ENCODE measurements around the gene NOS1AP. TPM values are rescaled to one million over a fixed set of nuclear protein-coding genes. Genes with fewer than 3 reads are reported as not detected.
"Not testable (repeated sequence)": the region's sequence is repeated elsewhere in the genome, so short reads cannot be mapped to it uniquely, and the experiment has no call there.

Gene NOS1AP
- total RNA-seq, 1 donor from 2014 or later: 0.62 TPM

DNA sequence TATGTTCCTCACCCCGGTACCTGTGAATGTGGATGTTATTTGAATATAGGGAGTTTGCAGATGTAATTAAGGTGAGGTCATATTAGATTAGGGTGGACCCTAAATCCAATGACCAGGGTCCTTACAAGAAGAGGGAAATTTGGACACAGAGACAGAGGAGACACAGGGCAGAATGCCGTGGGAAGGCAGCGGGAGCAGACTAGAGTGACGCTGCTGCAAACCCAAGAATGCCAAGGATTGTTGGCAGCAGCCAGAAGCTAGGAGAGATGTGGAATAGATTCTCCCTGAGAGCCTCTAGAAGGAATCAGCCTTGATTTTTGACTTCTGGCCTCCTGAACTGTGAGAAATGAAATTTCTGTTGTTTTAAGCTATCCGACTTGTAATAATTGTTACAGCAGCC, 253.5 kb downstream of the NOS1AP start:
- DNase-seq (ENCODE audit: low read depth): peak; percentile 21

- peak; percentile 55 for DNase-seq (ENCODE audit: low read depth)
Observed at GRCh38 chr1:162324396-162324795, 254.9 kb downstream of the NOS1AP start.

DNA sequence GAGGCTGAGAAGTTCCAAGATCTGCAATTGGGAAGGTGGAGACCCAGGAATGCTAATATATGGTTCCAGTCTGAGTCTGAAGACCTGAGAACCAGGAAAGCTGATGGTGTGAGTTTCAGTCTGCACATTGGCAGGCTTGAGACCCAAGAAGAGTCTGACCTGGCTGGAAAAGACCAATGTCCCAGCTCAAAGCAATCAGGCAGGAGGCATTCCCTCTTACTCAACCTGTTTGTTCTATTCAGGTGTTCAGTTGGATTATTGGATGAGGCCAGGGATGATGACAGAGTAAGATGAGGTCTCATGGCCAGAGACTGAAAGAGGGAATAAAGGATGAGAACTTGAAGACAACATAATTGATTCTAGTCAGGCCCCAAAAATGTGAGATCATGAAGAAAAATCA, 257.1 kb downstream of the NOS1AP start:
- DNase-seq (ENCODE audit: low read depth): no peak

- DNase-seq (ENCODE audit: low read depth): no peak
Observed at GRCh38 chr1:162327144-162327787, 257.8 kb downstream of the NOS1AP start.

GRCh38 chr1:162327788-162328165, 258.3 kb downstream of the NOS1AP start:
- DNase-seq (ENCODE audit: low read depth): no peak

- no peak for DNase-seq (ENCODE audit: low read depth)
Observed at GRCh38 chr1:162328512-162328911, 259.0 kb downstream of the NOS1AP start.

DNA sequence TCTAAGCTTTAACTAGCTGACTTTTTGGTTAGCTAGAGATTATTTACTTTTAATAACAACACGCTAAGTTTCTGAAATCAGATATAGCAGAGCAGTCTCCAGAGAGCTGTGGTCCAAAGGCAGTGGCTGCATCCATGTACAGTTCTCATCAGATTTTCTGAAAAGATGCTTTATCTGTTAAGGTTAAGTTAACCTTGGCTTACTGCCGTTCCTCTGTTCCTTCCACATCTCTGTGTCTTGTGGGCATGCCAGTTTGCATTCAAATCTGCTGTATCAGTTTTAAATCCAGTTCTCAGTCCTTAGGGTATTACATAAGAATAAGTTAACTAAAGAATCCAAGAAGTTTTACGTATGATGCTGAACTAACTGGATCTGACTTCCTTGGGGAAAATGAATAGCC, 260.3 kb downstream of the NOS1AP start:
- no peak for DNase-seq (ENCODE audit: low read depth)

DNA sequence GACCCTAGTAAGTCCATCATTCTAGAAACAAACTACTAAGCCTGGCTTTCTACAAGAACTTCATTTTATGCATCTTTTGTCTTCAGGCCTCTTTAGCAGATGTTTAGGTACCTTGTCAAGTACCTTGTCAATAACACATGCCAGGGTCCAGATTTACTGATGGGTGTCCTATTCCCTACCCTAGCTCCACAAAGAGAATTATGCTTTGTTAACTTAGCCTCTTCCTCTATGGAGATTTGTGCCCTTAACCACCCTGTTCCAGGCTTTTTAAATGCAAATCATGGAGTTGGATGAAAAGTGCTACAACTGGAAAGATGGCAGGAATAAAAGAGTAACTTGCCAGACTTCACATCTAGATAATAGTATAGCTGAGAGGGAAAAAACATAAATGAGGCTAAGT, 264.5 kb downstream of the NOS1AP start:
- DNase-seq (ENCODE audit: low read depth): no peak

DNA sequence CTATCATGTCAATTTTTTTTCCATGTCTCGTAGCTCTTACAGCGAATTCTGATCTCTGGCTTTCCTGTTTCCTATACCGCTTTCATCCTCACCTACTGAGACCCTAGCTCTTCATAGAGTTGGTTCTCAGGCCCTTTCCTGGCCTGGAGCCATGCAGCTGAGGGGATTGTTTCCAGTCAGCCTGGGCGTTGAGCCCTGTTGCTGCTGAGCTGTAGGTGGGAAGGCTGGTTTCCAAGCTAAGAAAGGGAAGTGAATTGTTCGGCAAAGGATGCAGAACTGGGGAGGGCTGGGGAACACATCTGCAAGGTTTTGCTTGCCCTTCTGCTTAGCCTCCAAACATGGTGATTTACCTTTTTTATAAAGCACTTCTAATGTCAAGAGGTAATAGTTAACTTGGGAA, 265.6 kb downstream of the NOS1AP start:
- DNase-seq (ENCODE audit: low read depth): no peak

- no peak for DNase-seq (ENCODE audit: low read depth)
Observed at GRCh38 chr1:162336621-162337285, 267.3 kb downstream of the NOS1AP start.

- no peak for DNase-seq (ENCODE audit: low read depth)
Observed at GRCh38 chr1:162342452-162342983, 273.0 kb downstream of the NOS1AP start.

DNA sequence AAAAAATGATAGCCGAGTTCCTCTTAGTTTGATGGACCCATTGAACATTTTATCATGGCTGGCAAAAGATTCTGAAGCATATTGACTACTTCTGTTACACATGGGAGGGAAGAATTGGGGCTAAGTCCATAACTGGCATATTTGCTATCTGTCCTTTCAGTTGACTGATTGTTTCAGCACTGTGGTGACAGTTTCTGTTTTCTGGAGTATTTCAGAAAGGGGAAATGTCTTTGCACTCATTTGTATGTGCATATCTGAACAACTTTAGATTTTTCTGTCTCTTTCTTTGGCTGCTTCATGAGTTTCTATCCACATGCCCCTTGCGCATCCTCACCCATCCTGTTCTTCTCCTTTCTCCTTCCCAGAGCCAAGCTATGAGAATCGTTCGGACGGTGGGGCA, 274.0 kb downstream of the NOS1AP start:
- DNase-seq (ENCODE audit: low read depth): no peak

- DNase-seq (ENCODE audit: low read depth): no peak
Observed at GRCh38 chr1:162347281-162347680, 277.8 kb downstream of the NOS1AP start.

GRCh38 chr1:162349635-162350330, 280.3 kb downstream of the NOS1AP start:
- DNase-seq (ENCODE audit: low read depth): no peak

DNA sequence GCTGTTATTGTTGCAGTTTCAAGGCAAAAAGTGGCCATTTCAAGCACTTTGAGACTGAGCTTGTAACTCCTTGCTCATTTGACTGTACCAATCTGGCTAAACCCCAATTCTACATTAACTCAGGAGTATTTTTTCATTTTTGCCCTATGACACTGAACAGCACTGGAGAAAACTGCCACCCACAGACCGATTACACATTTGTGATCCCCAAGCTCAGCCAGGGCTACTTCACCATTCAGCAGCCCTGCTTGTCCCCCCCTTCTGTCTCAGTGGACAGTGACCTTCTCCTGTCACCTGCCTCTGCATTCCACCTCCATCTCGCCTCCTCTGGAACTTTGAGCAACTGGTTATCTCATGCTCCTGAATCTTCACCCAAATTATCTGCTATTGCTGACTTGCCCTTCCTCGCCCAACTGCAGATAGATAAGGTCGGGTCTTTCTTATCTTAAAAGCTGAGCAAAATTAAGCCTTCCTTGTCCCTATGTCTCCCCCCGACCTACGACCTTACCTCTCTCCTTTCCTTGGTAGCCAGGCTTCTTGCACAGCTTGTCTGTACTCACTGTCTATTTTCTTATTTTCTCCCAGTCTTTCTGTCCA, 281.9 kb downstream of the NOS1AP start:
- DNase-seq (ENCODE audit: low read depth): no peak

- DNase-seq (ENCODE audit: low read depth): not testable (repeated sequence)
Observed at GRCh38 chr1:162351874-162352273, 282.4 kb downstream of the NOS1AP start.

DNA sequence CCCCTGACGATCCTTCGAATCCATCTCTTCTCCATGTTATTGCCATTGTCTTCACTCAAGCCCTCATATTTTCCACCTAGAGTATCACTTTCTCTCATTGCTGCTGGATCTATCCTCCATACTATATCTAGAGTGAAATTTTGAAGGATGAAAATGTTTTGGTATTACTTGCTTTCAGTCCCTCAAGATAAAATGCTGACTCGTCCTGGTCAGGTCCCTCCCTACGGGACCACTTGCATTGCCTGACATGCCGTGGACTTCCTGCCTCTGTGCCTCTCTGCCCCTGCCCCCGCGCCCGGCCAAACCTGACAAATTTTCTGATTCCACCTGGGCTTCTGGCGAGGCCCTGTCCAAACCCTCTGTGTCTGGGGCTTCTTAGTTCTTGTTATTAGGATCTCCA, 283.6 kb downstream of the NOS1AP start:
- DNase-seq (ENCODE audit: low read depth): no peak

DNA sequence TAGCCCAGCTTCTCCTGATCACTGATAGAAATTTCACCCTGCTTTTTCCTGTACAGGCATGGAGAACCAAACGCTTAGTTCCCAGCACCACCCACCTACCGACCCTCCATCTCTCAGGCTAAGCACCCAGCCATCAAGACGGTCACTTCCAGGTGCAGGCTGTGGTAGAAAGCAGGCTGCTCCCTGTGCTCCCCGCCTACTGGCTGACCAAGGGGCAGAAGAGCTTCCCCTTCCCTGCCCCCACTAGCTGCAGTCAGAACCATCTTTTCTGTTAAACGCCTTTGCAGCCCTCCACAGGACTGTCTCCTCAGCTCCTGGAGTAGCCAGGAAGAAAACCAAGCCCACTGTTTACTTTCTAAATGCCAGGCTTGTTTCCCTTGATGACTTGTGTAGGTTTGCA, 284.2 kb downstream of the NOS1AP start:
- DNase-seq (ENCODE audit: low read depth): no peak

DNA sequence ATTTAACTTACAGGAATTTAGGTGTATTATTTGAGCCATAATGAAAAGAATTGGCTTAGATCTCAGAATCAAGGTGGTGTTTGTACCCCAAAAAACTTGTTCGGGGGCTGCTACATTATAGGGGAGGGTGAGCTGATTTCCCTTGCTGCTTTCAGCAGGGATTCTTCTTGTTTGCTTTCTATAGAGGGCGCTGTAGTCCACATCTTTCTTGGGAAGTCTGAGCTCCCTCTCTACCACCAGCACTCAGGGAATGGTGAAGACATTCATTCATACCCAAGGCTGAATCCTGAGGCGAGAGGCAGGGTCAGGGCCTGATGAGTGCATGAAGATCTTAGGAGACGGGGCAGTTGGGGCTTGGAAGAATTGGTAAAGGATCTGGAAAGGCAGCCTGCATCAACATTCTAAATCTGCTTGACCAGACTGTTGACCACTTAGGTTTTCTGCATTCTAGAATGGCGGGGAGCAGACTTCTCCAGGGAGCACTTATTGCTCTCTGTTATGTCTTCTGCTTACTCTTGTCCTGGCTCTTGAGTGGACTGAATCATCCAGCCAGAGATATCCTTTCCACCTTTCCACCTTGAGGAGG, 288.3 kb downstream of the NOS1AP start:
- DNase-seq (ENCODE audit: low read depth): peak; percentile 64

DNA sequence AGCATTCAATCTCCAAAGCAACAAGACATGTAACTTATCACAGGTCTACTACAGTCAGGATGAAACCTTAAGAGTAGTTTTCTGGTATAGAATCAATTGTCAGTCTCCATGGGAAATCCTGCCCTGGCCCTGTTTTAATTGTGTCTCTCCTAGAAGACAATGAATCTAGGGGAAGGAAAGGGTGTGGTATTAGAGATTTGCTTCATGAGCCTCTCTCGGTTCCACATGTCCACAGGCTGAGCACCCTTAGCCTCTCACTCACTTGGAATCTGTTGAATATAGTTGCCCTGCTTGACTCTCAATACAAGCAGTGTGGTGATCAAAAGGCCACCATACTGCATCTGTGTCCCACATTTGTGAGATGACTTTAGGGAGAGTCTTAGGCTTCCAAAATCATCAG, 289.4 kb downstream of the NOS1AP start:
- no peak for DNase-seq (ENCODE audit: low read depth)

GRCh38 chr1:162359523-162360236, 290.2 kb downstream of the NOS1AP start:
- DNase-seq (ENCODE audit: low read depth): no peak
